ENCODE measurements around the gene KIAA1755.
"Not testable (repeated sequence)": the region's sequence is repeated elsewhere in the genome, so short reads cannot be mapped to it uniquely, and the experiment has no call there.

KIAA1755 gene

DNA sequence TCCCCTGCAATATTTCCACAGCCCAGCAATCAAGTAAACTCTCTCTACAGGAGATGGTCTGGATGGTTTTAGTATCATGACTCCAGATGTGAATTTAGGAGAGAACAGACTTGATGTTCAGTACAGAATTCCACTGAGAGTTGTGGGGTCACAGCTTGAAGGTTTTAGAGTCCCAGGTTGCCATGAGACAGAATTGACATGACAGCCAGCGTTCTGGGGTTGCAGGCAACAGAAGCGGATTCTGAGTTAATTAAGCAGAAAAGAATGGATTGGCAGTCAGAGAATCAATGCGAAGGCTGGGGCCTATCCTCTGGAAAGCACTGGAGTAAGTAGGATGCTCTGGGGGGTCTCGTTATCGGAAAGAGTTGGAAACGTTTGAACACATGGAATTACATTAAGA is 2.4 kb upstream of the KIAA1755 start:
- no peak for DNase-seq

- DNase-seq: no peak
Observed at GRCh38 chr20:38261054-38261390, 487 bp upstream of the KIAA1755 start.

GRCh38 chr20:38260025-38260377 is 534 bp downstream of the KIAA1755 start:
- no peak for DNase-seq

DNA sequence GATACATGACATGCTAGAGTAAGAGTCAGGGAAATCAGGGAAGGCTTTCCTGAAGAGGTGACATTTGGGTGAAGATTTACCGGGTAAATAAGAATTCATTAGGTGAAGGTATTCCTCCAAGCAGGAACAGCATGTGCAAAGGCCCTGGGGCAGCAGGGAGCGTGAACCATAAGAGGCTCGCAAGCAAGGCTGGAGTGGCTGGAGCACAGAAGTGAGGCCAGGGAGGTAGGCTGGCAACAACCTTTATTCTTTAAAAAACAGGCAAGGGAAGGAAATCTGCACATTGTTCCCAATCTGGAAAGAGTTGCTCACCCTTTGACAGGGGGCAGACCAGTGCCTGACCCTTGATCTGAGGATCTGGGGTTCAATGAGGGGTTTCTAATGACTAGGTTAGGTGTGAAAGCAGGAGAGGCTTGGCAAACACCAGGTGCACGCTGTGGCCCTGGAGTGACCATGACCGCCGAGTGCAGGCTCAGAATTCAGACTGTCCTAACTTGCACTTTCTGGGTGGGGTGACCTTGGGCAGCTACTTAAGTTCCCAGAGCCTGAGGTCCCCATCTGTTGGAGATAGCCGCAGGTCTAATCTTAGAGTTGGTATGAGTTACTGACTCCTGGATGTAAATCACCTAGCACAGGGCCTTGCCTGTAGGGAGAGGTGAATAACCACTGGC is 1.9 kb downstream of the KIAA1755 start:
- DNase-seq: no peak

- DNase-seq: no peak
Observed at GRCh38 chr20:38256966-38257365, 3.6 kb downstream of the KIAA1755 start.

- DNase-seq: no peak
Observed at GRCh38 chr20:38256021-38256420, 4.5 kb downstream of the KIAA1755 start.

GRCh38 chr20:38255393-38255792 is 5.1 kb downstream of the KIAA1755 start:
- no peak for DNase-seq

DNA sequence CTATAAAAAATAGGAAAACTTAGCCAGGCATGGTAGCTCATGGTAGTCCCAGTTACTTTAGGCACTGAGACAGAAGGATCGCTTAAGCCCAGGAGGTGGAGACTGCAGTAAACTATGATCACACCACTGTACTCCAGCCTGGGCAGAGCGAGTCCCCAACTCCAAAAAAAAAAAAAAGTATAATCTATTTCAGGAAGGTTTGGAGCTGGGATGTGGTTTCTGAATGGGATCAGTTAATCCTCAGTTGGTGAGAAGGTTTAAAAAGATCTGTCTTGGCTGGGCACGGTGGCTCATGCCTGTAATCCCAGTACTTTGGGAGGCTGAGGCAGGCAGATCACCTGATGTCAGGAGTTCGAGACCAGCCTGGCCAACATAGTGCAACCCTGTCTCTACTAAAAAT is 5.9 kb downstream of the KIAA1755 start:
- DNase-seq: not testable (repeated sequence)

- no peak for DNase-seq
Observed at GRCh38 chr20:38253571-38253970, 7.0 kb downstream of the KIAA1755 start.

DNA sequence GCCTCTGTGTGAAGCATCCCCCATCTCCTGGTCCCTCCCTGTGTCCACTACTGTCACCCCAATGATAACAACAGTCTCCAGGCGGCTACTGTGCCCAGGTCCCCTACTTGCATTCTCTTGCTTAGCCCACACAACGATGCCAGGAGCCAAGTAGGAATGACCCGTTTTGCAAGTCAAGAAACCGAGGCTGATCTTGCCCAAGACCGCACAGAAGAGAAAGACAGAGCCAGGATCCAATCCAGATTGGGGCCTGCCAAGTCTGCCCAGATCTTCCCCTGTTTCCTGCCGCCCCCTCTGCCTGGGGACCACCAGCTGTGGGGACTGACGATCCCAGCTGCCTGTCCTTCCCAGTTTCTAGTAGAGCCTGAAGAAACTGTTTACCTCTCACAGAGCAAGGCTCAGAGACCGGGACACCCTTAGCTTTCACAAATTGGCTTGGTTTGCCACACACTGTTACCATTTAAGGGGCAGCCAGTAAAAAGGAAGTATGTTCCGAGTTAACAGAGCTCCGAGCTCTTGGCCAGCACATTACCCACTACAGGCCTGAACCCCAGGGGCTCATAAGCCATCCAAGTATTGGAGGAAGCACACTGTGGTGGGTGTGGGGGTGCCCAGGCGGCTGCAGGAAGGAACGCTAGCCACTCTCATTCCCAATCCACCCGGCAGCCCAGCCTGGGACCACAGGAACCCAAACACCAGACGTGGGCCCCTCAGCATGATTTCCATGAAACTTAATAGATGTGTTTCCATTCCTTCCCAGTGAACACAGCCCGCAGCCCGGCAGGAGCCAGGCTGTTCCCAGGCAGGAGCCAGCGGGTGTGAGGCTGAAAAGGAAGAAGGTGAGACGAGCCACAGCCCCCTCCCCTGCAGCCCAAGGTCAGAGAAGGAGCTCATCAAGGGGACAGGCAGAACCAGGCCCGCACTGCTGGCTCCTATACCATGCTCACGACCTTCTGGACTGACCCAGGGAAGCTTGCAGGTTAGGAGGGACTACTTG is 7.9 kb downstream of the KIAA1755 start:
- DNase-seq: no peak

GRCh38 chr20:38251441-38251840 is 9.1 kb downstream of the KIAA1755 start:
- not testable (repeated sequence) for DNase-seq

DNA sequence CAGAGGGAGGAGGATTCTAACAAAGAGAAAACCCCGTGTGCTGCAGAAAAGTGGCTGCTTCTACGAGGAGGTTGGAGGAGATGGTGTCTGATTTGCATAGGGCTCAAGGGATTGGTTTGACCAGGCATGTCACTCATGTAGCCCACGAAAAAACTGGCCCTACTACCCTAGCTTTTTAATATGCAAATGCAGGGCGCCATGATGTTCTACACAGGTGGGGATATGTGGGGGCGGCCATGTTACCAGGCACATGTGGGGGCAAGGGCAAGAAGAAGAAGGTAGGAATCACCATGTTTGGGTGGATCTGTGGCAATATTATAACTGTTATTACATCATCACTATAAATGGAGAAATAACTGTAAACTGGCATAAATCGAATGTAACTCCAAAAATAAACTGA is 9.9 kb downstream of the KIAA1755 start:
- DNase-seq: no peak

DNA sequence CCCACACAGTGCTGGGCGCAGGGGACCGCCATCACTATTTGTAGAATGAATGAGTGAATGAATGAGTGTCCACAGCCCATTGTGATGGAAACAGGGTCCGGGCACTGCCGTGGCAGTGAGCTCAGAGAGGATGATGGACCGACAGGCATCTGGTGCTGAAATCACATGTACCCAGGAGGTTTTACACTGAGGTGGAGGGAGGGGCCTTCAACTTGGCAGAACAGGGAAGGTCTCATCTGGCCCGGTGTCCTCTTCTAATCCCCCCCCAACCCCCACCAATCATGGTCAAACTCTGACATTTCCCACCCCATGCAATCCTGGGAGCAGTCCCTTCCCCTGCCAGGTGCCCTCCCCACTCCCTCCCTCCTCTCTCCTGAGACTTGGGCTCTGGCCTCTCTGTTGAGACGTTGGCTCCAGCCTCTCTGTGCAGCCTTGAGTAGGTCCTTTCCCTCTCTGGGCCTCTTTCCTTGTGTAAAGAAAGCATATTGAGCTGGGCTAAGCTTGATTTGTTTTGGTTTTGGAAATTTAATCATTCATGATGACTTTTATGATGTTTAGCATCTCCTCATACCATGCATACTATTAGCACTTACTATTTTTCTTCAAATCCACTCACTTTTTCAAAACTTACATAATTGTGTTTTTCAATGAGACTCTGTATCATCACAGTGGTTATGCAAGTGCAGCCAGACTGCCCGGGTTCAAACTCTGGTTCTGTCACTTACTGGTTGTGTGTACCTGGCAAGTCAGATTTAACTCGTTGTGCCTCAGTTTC is 10.8 kb downstream of the KIAA1755 start:
- DNase-seq: no peak

GRCh38 chr20:38248133-38248532 is 12.4 kb downstream of the KIAA1755 start:
- DNase-seq: no peak

GRCh38 chr20:38247725-38248124 is 12.8 kb downstream of the KIAA1755 start:
- DNase-seq: not testable (repeated sequence)

DNA sequence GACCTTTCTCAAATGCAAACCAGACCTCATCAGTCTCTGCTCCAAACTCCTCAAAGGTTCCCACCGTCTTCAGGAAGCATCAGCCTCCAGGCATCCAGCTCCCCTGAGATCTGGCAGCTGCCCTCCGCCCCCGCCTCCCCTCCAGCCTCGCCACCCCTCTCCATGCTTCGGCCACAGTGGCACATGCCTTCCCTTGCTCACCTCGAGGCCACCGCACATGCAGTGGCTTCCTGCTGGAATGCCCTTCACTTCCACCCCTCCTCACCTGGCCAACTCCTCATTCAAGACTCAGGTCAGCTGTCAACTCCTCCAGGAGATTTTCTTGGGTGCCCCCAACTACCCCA is 13.4 kb downstream of the KIAA1755 start:
- DNase-seq: no peak

DNA sequence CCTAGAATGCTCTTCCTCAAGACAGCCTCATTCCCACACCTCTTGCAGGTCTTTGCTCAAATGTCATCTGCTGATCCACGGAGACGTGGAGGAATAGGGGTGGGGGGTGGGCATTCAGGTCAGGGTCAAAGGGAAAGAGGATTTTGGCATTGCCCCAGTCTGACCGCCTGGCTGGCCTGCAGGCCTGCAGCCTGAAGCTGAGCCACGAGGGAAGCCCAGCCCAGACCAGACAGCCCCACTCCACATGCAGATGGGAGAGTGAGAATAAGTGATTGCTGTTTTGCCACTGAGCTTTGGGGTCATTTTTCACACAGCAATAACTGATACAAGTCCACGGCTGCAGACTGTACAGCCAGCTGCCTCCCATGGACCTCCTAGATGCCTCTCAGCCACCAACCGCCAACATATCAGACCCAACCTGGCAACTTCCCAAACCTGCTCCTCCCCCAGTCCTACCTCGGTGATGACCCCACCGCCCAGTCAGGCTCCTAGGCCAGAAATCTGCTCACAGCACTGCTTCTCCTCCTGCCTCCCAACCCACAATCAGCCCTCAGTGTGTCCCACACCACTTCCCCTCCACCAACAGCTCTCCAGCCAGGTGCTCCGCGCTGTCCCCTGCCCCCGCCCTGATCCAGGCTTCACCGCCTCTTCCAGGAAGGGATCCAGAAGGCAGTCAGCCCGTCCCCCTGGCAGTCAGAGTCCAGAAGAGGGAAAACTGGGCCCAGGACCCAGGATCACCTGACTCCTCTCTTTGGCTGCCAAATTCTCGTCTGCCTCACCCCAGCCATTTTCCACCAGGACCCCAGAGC is 14.0 kb downstream of the KIAA1755 start:
- DNase-seq: no peak

DNA sequence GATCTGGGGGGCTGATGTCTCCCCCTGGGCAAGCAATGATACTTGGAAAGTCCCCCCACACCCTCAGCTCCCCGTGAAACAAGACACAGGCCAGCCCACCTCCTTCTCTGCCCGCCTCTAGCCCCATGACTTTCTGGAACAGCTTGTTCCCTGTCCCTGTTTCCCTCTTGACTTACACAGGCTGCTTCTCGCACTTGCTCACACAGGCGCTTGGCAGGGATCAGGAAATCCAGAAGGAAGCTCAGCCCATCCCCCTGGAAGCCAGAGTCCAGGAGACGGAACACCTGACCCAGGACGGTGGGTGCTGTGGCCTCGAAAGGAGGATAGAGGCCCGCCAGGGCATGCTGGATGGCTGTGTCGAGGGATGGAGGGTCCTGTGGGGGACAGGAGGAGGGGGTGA is 14.8 kb downstream of the KIAA1755 start:
- DNase-seq: no peak

GRCh38 chr20:38243709-38244020 is 16.9 kb downstream of the KIAA1755 start:
- DNase-seq: no peak

DNA sequence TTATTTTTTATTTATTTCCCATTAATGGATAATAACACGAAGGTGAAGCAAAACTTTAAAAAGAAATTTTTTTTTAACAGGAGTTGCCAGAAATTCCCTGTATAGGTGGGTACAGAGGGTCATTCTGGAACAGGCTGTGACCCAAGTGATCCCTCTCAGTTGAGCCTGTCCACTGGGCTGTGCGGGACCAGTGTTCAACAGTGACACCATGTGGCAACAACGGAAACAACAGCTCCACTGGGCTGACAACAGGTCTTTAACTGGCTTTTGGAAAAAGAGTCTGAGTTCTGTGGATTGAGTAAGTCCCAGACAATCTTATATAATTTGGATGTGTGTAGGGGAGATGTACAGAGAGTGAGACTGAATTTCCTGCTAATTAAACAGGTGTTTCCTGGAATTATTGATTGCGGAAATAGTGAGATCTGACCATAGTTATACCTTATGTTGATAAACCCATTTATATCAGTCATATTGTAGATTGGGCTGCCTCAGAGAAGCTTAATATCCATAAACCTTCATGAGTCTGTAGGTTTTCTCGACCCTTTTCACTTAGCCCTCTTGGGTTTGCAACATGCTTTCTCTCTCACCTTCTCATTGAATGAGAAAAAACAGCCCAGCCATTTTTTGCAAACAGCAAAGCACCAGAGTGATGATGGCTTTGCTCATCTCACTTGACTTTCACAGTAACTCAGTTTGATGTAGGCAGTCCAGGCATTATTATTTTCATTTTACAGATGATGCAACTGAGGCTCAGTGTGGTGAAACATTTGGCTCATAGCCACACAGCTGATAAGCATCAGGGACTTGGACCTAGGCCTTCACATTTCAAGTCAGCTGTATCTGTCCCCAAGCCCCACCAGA is 17.5 kb downstream of the KIAA1755 start:
- DNase-seq: no peak

GRCh38 chr20:38241201-38241600 is 19.3 kb downstream of the KIAA1755 start:
- DNase-seq: no peak

DNA sequence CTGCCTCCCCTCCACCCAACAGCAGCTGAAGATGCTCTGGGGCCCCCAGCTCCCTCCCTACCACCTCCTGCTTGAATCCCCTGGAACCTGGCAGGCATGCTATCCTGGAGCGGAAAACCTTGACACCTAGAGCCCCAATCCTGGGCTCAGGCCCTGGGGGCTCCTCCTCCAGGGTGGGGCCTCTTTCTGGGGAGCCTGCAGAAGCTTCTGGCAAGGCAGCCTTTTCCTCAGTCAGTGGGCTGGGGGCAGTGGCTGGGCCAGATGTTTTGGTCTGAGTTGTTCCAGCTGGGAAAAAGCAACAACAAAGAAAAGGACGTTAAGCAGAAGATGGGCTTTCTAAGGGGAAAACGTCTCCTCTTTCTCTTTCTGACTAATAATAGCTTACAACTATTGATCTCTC is 21.1 kb downstream of the KIAA1755 start:
- DNase-seq: no peak
